ENCODE data around the gene STARD13.

Gene STARD13

DNA sequence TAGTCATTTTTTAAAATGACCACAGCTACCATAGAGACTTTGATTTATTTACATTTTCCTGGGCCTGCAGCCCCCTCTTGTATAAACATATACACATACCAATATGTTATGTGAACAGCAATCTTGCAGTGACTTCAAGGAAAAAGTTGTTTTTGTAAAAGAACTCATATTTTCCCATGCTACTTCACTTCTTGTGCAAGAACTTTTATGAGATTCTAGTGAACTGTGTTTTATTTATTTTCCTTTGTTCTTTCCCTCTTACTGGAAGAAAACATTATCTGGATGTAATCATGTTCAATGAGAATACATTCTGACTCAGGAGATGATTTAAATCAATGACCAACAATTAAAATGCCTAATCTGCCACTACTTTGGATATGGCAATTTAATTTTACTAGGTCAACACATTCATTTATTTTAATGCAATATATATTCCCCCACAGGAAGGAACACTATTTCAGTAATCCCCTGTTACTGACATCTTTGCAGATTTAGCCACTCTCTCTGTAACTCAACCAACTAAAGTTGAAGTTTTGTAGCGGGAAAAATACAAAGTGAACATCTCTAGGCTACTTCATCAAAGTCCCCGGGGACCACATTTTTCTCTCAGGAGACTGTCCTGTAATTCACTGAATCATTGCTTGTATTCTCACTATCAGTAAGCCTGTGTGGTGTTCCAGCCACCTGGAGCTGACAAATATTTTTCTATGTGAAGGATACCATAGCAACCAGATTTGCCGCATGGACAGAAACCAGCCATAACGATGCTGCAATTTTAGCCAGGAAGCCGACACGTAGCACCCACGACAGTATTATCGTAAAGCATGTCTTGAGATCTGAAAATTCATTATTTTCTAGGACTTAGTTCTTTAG, 90.5 kb downstream of the STARD13 start:
- TF ChIP-seq YY1 (IDR thresholded peaks at IDR 0.05; ENCODE audit: low read depth) (no peak), FOXM1 (IDR thresholded peaks at IDR 0.05; ENCODE audit: borderline replicate concordance, low read depth) (no peak), ZBTB7A (IDR thresholded peaks at IDR 0.05; ENCODE audit: low read depth) (no peak), TEAD4 (IDR thresholded peaks at IDR 0.05) (no peak), CEBPB (IDR thresholded peaks at IDR 0.05) (no peak), NFIC (IDR thresholded peaks at IDR 0.05) (no peak), CREB1 (IDR thresholded peaks at IDR 0.05; ENCODE audit: low read depth) (no peak), RAD21 (IDR thresholded peaks at IDR 0.05; ENCODE audit: low read depth) (no peak), TAF1 (IDR thresholded peaks at IDR 0.05; ENCODE audit: low read depth) (no peak), REST (IDR thresholded peaks at IDR 0.05; ENCODE audit: low read depth) (no peak), MAX (IDR thresholded peaks at IDR 0.05) (no peak), EGR1 (IDR thresholded peaks at IDR 0.05) (no peak), TCF12 (IDR thresholded peaks at IDR 0.05; ENCODE audit: low read depth) (no peak), EP300 (IDR thresholded peaks at IDR 0.05; ENCODE audit: borderline replicate concordance) (no peak)
- TF ChIP-seq, protein P1, sequence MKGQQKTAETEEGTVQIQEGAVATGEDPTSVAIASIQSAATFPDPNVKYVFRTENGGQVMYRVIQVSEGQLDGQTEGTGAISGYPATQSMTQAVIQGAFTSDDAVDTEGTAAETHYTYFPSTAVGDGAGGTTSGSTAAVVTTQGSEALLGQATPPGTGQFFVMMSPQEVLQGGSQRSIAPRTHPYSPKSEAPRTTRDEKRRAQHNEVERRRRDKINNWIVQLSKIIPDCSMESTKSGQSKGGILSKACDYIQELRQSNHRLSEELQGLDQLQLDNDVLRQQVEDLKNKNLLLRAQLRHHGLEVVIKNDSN (IDR thresholded peaks at IDR 0.05), result no peak

DNA sequence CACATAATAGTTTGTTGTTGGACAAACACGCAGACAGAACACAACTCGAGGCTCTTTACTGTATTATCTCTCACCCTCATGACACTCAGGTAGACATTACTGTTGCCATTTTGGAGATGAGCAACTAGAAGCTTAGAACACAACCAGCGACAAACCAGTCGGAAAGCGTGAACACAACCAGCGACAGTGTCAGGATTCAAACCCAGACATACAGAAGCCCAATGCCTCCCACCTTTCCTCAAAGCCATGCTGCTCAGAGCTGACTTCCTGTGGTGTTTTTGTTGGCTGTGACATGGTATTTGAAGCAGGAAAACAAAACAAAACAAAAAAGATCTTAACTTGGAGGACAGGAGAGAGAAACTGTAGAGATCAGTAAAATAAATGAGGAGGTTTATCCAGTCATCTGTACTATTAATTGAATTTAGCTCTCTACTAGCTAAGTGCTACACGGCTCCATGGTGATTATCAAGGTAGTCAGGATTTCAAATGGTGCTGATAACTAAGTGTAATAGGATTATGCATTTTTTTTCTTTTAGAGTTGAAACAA, 92.1 kb downstream of the STARD13 start:
- no peak for TF ChIP-seq NFIC (IDR thresholded peaks at IDR 0.05)
- no peak for TF ChIP-seq TEAD4 (IDR thresholded peaks at IDR 0.05)
- no peak for TF ChIP-seq ZBTB7A (IDR thresholded peaks at IDR 0.05; ENCODE audit: low read depth)
- TF ChIP-seq RAD21 (IDR thresholded peaks at IDR 0.05; ENCODE audit: low read depth), result no peak
- no peak for TF ChIP-seq EGR1 (IDR thresholded peaks at IDR 0.05)
- no peak for TF ChIP-seq TAF1 (IDR thresholded peaks at IDR 0.05; ENCODE audit: low read depth)
- no peak for TF ChIP-seq YY1 (IDR thresholded peaks at IDR 0.05; ENCODE audit: low read depth)
- TF ChIP-seq, protein P1 (IDR thresholded peaks at IDR 0.05), result no peak
- no peak for TF ChIP-seq CEBPB (IDR thresholded peaks at IDR 0.05)
- no peak for TF ChIP-seq FOXM1 (IDR thresholded peaks at IDR 0.05; ENCODE audit: borderline replicate concordance, low read depth)
- TF ChIP-seq TCF12 (IDR thresholded peaks at IDR 0.05; ENCODE audit: low read depth), result no peak
- no peak for TF ChIP-seq CREB1 (IDR thresholded peaks at IDR 0.05; ENCODE audit: low read depth)
- TF ChIP-seq MAX (IDR thresholded peaks at IDR 0.05), result no peak
- TF ChIP-seq EP300 (IDR thresholded peaks at IDR 0.05; ENCODE audit: borderline replicate concordance), result no peak
- no peak for TF ChIP-seq REST (IDR thresholded peaks at IDR 0.05; ENCODE audit: low read depth)

GRCh38 chr13:33191425-33192210, 93.9 kb downstream of the STARD13 start:
- 0 out of 2 replicates have a peak, but pooled peaks have one; percentile 13 for TF ChIP-seq MAX (IDR thresholded peaks at IDR 0.05)
- no peak for TF ChIP-seq TAF1 (IDR thresholded peaks at IDR 0.05; ENCODE audit: low read depth)

GRCh38 chr13:33189470-33189869, 96.1 kb downstream of the STARD13 start:
- TF ChIP-seq REST (IDR thresholded peaks at IDR 0.05; ENCODE audit: low read depth) (no peak), EP300 (IDR thresholded peaks at IDR 0.05; ENCODE audit: borderline replicate concordance) (no peak), CEBPB (IDR thresholded peaks at IDR 0.05) (no peak), YY1 (IDR thresholded peaks at IDR 0.05; ENCODE audit: low read depth) (no peak), RAD21 (IDR thresholded peaks at IDR 0.05; ENCODE audit: low read depth) (no peak), ZBTB7A (IDR thresholded peaks at IDR 0.05; ENCODE audit: low read depth) (no peak), MAX (IDR thresholded peaks at IDR 0.05) (no peak), TAF1 (IDR thresholded peaks at IDR 0.05; ENCODE audit: low read depth) (no peak), FOXM1 (IDR thresholded peaks at IDR 0.05; ENCODE audit: borderline replicate concordance, low read depth) (no peak), NFIC (IDR thresholded peaks at IDR 0.05) (no peak)
- TF ChIP-seq, protein P1 (IDR thresholded peaks at IDR 0.05), result no peak

Measured in Ishikawa (cell line).